Type B pancreatic cell (in vitro differentiated cells): ENCODE data around the gene CYS1. TPM values are rescaled to one million over a fixed set of nuclear protein-coding genes. Genes with fewer than 3 reads are reported as not detected.

Source experiments
- DNase-seq: peaks from one replicate; pipeline ENCODE4 v3.0.0; 2021; ENCODE audit warnings: mixed read lengths; ENCODE audit not compliant: unreplicated experiment; ENCODE audit errors: extremely low spot score
- H3K27ac Mint-ChIP-seq: 2 replicates; pipeline ENCODE4 v1.8.0; 2021; ENCODE audit warnings: mild to moderate bottlenecking, mixed read lengths
- H3K27me3 Mint-ChIP-seq: 2 replicates; pipeline ENCODE4 v1.8.0; 2021; ENCODE audit warnings: mixed read lengths
- H3K36me3 Mint-ChIP-seq: 2 replicates; pipeline ENCODE4 v1.8.0; 2021; ENCODE audit warnings: mixed read lengths
- H3K4me1 Mint-ChIP-seq: one replicate; pipeline ENCODE4 v1.8.0; 2021; ENCODE audit warnings: mixed read lengths; ENCODE audit not compliant: unreplicated experiment
- H3K4me3 Mint-ChIP-seq: 2 replicates; pipeline ENCODE4 v1.8.0; 2021; ENCODE audit warnings: mild to moderate bottlenecking, mixed read lengths
- H3K9me3 Mint-ChIP-seq: 2 replicates; pipeline ENCODE4 v1.8.0; 2021; ENCODE audit warnings: mixed read lengths
- CTCF ChIP-seq: fragments of 200-600 bp; sonication (generic); conservative IDR thresholded peaks from 2 replicates; pipeline ENCODE4 v1.5.0; 2021; ENCODE audit warnings: antibody characterized with exemption, mild to moderate bottlenecking
- total RNA-seq: library from RNA; stranded (reverse); gene quantifications from 2 replicates; pipeline ENCODE4 v1.2.1, GENCODE V29; 2021; ENCODE audit warnings: low replicate concordance

CYS1 gene
- total RNA-seq, 1 donor from 2014 or later = 0.94 TPM

DNA sequence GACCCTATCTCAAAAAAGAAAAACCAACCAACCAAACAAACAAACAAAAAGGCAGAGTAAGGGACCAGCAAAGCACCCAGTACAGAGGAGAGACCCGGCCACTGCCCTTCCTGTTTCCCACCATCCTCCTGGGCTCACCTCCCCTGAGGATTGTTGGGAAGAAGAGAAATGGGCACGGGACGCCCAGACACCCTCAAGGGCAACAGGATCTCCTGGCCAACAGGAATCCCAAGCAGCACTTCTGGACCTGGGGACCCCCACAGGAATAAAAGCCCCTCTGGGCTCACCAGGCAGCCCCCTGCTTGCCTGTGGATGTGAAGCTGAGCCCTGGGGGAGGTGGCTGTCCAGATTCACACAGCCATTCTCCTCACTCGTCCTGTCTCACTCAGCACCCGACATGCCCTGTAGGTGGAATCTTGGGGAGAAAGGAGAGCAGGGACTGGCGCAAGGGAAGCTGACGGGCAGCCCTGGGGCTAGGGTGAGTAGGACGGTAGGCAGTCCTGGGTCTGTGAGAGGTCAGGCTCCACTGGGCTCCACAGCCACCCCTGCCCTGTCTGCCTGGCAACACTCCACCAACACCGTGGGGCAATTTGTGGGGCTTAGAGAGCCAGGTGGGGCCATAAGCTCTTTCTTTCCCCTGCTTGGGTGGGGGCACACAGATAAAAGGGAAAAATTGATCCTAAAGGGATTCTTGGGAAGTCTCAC, 18.8 kb downstream of the CYS1 start:
- TF ChIP-seq CTCF = no peak
- Mint-ChIP-seq H3K4me3 (no peak overlapping the region), H3K36me3 (no peaks in the 10 kb centered on the region)

DNA sequence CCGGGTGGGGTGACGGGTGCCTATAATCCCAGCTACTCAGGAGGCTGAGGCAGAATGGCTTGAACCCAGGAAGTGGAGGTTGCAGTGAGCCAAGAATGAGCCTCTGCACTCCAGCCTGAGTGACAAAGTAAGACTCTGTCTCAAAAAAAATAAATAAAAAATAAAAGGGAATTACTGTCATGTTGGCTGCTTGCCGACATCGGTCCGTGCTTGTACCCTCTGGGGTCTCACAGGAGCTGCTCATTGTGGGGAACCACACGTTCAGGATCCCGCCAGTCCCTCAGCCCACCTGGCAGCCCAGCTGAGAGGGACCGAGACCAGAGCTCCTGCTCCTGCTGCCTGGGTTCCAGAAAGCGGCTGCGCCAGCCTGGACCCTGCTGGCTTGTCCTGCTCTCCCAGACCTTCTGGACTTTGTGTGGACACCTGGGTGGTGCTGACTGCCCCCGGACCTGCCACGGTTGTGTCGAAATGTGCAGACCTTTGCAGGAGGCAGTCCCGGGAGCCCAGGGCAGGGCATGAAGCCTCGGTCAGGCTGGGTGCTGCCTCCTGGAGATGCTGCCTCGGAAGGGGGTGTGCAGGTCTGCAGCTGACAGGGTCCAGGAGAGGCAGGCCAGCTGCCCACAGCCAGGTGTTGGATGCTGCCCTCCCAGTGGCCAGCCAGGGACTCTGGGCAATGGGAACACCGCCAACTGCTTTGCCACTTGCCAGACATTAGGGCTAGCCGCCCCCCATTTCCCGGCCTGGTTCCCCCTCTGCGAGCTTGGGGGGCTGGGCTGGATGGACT, 20.5 kb downstream of the CYS1 start:
- Mint-ChIP-seq H3K4me1 (peaks cover 7% of the 10 kb centered on the region), H3K27me3 (no peaks in the 10 kb centered on the region), H3K36me3 (no peaks in the 10 kb centered on the region), H3K27ac (no peak overlapping the region), H3K4me3 (no peak overlapping the region), H3K9me3 (no peaks in the 10 kb centered on the region)
- no peak for DNase-seq
- TF ChIP-seq CTCF = no peak

More for the DNA sequence above, 18.8 kb downstream of the CYS1 start:
- DNase-seq = no peak
- H3K27me3 Mint-ChIP-seq = no peaks in the 10 kb centered on the region
- no peak overlapping the region for H3K27ac Mint-ChIP-seq
- H3K4me1 Mint-ChIP-seq = peaks cover 7% of the 10 kb centered on the region
- no peaks in the 10 kb centered on the region for H3K9me3 Mint-ChIP-seq

- peaks cover 2% of the 10 kb centered on the region for H3K36me3 Mint-ChIP-seq
- H3K9me3 Mint-ChIP-seq = no peaks in the 10 kb centered on the region
- H3K27ac Mint-ChIP-seq = no peak overlapping the region
- peaks cover 7% of the 10 kb centered on the region for H3K4me1 Mint-ChIP-seq
- no peaks in the 10 kb centered on the region for H3K27me3 Mint-ChIP-seq
- DNase-seq = no peak
- TF ChIP-seq CTCF = no peak
- no peak overlapping the region for H3K4me3 Mint-ChIP-seq
Measured at GRCh38 chr2:10059016-10059351, 21.2 kb downstream of the CYS1 start.

- Mint-ChIP-seq H3K4me1 (peaks cover 7% of the 10 kb centered on the region), H3K27ac (no peak overlapping the region), H3K36me3 (peaks cover 4% of the 10 kb centered on the region), H3K27me3 (no peaks in the 10 kb centered on the region), H3K4me3 (no peak overlapping the region), H3K9me3 (no peaks in the 10 kb centered on the region)
- DNase-seq = no peak
- TF ChIP-seq CTCF = no peak
Measured at GRCh38 chr2:10058251-10059015, 21.8 kb downstream of the CYS1 start.

GRCh38 chr2:10057231-10058107, 22.7 kb downstream of the CYS1 start:
- Mint-ChIP-seq H3K36me3 (peaks cover 11% of the 10 kb centered on the region), H3K4me3 (peak overlapping the region; percentile 81), H3K27ac (peak overlapping the region; percentile 64), H3K4me1 (peaks cover 7% of the 10 kb centered on the region), H3K9me3 (no peaks in the 10 kb centered on the region), H3K27me3 (no peaks in the 10 kb centered on the region)
- no peak for DNase-seq
- TF ChIP-seq CTCF = no peak
